ENCODE data around the gene GRAMD1A. TPM values are rescaled to one million over a fixed set of nuclear protein-coding genes. Genes with fewer than 3 reads are reported as not detected.
A peak's percentile ranks its signal among the peaks of the same experiment; 100 is the strongest.

Gene GRAMD1A
- total RNA-seq (100 to 1,000 TPM; 205 to 221 TPM), polyA plus RNA-seq (10 to 100 TPM; 16.3 to 55.4 TPM)

DNA sequence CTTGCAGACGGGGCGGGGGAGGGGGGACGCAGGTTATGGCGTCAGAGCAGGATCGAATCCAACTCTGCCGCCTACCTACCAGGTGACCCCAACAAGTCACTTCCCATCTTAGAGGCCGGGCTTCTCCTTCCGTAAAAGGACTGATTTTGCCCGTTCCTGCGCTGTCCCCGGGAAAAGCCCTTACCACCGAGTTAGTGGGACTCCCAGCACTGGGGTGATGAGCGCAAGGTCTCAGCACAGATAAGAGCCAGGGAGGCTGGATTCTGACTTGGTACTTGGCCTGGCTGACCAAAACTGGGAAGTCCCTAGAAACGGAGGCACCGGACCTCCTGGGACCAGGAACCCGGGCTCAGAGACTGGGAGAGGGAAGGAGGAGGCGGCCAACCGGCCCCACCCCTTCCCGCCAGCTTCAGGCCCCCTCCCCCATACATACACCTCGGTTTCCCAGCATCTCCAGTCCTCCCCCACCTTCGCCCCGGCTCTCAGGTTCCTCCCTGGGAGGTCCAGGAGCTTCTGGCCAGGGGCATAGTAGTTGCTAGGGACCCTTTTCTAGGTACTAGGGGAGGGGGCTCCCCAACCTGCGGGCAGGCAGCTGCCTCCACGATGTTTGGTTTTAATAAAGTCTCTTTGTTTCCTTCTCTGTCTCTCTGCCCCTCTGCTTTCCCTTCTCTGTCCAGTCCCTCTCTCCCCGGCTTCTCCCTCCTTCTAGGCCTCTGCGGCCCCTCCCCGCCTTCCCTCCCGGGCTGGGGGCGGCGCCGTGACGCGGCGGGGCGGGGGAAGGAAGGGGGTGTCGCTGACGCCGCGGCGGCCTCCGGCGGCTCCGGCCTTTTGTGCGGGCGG, at the start of gene GRAMD1A:
Gene GRAMD1A, plus strand, starts transcription at position 826 of the 840 bp plus-strand sequence. CDS start 156 bp downstream, outside the sequence.
- peak; percentile 52 to 69 (median 59) for DNase-seq
- H3K9me3 ChIP-seq (ENCODE audit: control insufficient read depth in 1 of 2, low read length in 2 of 2) = no peaks in the 10 kb centered on the region
- H3K27me3 ChIP-seq (ENCODE audit: insufficient read depth, low read length) = no peaks in the 10 kb centered on the region
- H3K4me1 ChIP-seq (ENCODE audit: insufficient read depth, low read length) = peaks cover 79% of the 10 kb centered on the region
- peak within 1 kb of the TSS; percentile 94 to 99 (median 99) for H3K4me3 Mint-ChIP-seq
- peak within 1 kb of the TSS; percentile 88 for H3K27ac ChIP-seq (ENCODE audit: low read depth, low read length)
- peaks cover 0 to 24% of the 10 kb centered on the region in 2 donors for H3K36me3 Mint-ChIP-seq
- ChIA-PET POLR2A (ENCODE audit: partially characterized antibody) (interaction anchor here (0.8 to 11.0 kb wide), 10 partner anchors 9 to 1215 kb away, joined by 3 to 282 read pairs (median 6); partner anchors contain the start of genes SCN1B, ZNF146, ZNF565 and ZNF792), CTCF (ENCODE audit: partially characterized antibody) (interaction anchor here (0.6 to 6.2 kb wide), 3 partner anchors 13 to 27 kb away, joined by 3 to 71 read pairs (median 47); no protein-coding TSS in a partner anchor)
- peak within 1 kb of the TSS; percentile 88 to 99 (median 98) for H3K27ac Mint-ChIP-seq
- peaks cover 48 to 86% (median 67%) of the 10 kb centered on the region in 4 donors for H3K4me1 Mint-ChIP-seq
- H3K36me3 ChIP-seq (ENCODE audit: insufficient read depth, low read length) = no peaks in the 10 kb centered on the region
- peak within 1 kb of the TSS; percentile 50 to 83 for H3K4me3 ChIP-seq (ENCODE audit: low read length in 2 of 2)
- intact Hi-C loops (cut with micrococcal nuclease) = loop anchor here (5.0 kb wide), 1 partner anchor 43 kb away; the partner anchor contains the start of gene HPN
- H3K27me3 Mint-ChIP-seq = no peaks in the 10 kb centered on the region
- H3K9me3 Mint-ChIP-seq = no peaks in the 10 kb centered on the region

GRCh38 chr19:34953092-34953491, 47.0 kb upstream of the GRAMD1A start:
- Mint-ChIP-seq H3K36me3 (peaks cover 76 to 82% of the 10 kb centered on the region in 2 donors), H3K27me3 (no peaks in the 10 kb centered on the region)
- H3K9me3 ChIP-seq (ENCODE audit: control insufficient read depth in 1 of 2, low read length in 2 of 2) = peaks cover 17 to 41% of the 10 kb centered on the region in 2 donors

GRCh38 chr19:34957830-34958751, 42.0 kb upstream of the GRAMD1A start:
- ChIA-PET CTCF (ENCODE audit: partially characterized antibody) (interaction anchor here (1.3 kb wide), 1 partner anchor 9 kb away, joined by 4 read pairs; no protein-coding TSS in a partner anchor), POLR2A (ENCODE audit: partially characterized antibody) (interaction anchor here (0.8 to 1.4 kb wide), 3 partner anchors 15 to 56 kb away, joined by 3 to 6 read pairs (median 3); partner anchors contain the start of gene ZNF30)
- intact Hi-C loops (cut with micrococcal nuclease) = no loop called here
- Mint-ChIP-seq H3K9me3 (peaks cover 9 to 99% (median 96%) of the 10 kb centered on the region in 8 donors), H3K4me3 (no peak overlapping the region), H3K27me3 (no peaks in the 10 kb centered on the region), H3K27ac (peak overlapping the region in 1 of 7 donors; percentile 70), H3K4me1 (peaks cover 17 to 25% (median 20%) of the 10 kb centered on the region in 4 donors), H3K36me3 (peaks cover 88 to 90% of the 10 kb centered on the region in 2 donors)
- Histone ChIP-seq H3K27me3 (ENCODE audit: insufficient read depth, low read length) (no peaks in the 10 kb centered on the region), H3K36me3 (ENCODE audit: insufficient read depth, low read length) (peaks cover 54% of the 10 kb centered on the region), H3K4me3 (ENCODE audit: low read length in 2 of 2) (no peak overlapping the region), H3K4me1 (ENCODE audit: insufficient read depth, low read length) (peaks cover 18% of the 10 kb centered on the region), H3K9me3 (ENCODE audit: control insufficient read depth in 1 of 2, low read length in 2 of 2) (peaks cover 52 to 80% of the 10 kb centered on the region in 2 donors), H3K27ac (ENCODE audit: low read depth, low read length) (no peak overlapping the region)
- no peak for DNase-seq

More at GRCh38 chr19:34953092-34953491, 47.0 kb upstream of the GRAMD1A start:
- Histone ChIP-seq H3K27me3 (ENCODE audit: insufficient read depth, low read length) (no peaks in the 10 kb centered on the region), H3K36me3 (ENCODE audit: insufficient read depth, low read length) (peaks cover 13% of the 10 kb centered on the region), H3K4me3 (ENCODE audit: low read length in 2 of 2) (no peak overlapping the region), H3K27ac (ENCODE audit: low read depth, low read length) (no peak overlapping the region), H3K4me1 (ENCODE audit: insufficient read depth, low read length) (no peaks in the 10 kb centered on the region)
- H3K9me3 Mint-ChIP-seq = peaks cover 5 to 96% (median 90%) of the 10 kb centered on the region in 8 donors
- DNase-seq = no peak
- peak overlapping the region in 2 of 8 donors; percentile 33 to 41 for H3K4me3 Mint-ChIP-seq
- H3K4me1 Mint-ChIP-seq = no peaks in the 10 kb centered on the region
- ChIA-PET CTCF (ENCODE audit: partially characterized antibody) (interaction anchor here (1.1 kb wide), 1 partner anchor 26 kb away, joined by 3 read pairs; the partner anchor contains the start of gene ZNF30), POLR2A (ENCODE audit: partially characterized antibody) (interaction anchor here (1.0 kb wide), 1 partner anchor 11 kb away, joined by 4 read pairs; the partner anchor contains the start of gene ZNF792)
- intact Hi-C loops (cut with micrococcal nuclease) = no loop called here
- no peak overlapping the region for H3K27ac Mint-ChIP-seq

DNA sequence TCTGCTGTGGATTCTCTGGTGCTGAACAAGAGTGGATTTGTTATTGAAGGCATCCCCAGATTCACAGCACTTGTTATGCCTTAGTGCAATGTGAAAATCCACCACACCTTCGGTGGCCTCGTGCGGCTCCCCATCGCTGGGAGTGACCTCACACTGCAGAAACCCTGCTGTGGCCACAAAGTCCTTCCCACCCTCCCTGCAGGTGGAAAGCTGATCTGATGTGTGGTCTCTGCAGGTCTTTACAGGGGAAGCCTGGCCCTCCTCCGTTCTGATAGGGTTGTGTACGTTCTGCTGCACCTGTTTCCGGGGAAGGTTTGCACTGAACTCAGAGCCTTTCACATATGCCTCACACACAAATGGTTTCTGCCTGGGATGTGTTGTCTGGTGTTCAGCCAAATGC, 41.1 kb upstream of the GRAMD1A start:
- no peak overlapping the region for H3K27ac Mint-ChIP-seq
- H3K4me3 ChIP-seq (ENCODE audit: low read length in 2 of 2) = peak overlapping the region in 1 of 2 donors; percentile 5

DNA sequence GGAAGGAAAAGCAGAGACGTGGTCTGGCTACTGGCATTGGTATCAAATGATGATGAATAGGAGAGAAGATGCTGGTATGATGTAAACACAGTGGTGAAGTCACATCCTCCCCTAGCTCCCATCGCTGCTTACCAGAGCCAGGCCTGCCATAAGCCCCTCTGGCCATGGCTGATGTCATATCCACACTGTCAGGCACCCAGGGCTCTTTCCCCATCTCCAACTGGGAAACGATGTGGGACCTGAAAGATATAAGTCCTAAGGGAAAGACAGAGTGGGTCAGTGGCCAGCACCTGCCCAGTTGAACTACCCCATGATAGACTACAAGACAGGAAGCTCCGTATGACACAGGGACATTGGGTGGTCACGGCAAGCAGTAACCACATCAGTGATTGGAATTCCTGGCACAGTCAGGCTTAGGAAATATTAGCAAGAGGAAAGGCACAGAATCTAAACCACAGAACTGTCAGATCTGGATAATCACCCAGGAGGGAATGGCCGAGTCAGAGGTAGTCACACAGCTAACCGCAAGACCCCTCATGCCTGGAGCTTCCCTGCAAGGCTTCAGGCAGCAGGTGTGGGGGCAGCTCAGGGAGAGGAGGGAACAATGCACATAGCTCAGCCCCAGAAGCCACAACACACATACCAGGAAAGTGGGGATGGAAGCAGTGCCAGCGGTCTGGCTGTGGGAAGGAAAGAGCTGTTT, 39.9 kb upstream of the GRAMD1A start:
- Mint-ChIP-seq H3K9me3 (peaks cover 4 to 82% (median 79%) of the 10 kb centered on the region in 8 donors), H3K27ac (peak overlapping the region in 4 of 7 donors; percentile 29 to 86 (median 50))

More for the DNA sequence above, 41.1 kb upstream of the GRAMD1A start:
- Mint-ChIP-seq H3K9me3 (peaks cover 8 to 92% (median 89%) of the 10 kb centered on the region in 8 donors), H3K27me3 (no peaks in the 10 kb centered on the region), H3K4me3 (peak overlapping the region in 1 of 8 donors; percentile 38), H3K36me3 (peaks cover 81 to 84% of the 10 kb centered on the region in 2 donors), H3K4me1 (peaks cover 18 to 28% (median 22%) of the 10 kb centered on the region in 4 donors)
- no peaks in the 10 kb centered on the region for H3K27me3 ChIP-seq (ENCODE audit: insufficient read depth, low read length)
- intact Hi-C loops (cut with micrococcal nuclease) = no loop called here
- peaks cover 54% of the 10 kb centered on the region for H3K36me3 ChIP-seq (ENCODE audit: insufficient read depth, low read length)
- no peak overlapping the region for H3K27ac ChIP-seq (ENCODE audit: low read depth, low read length)
- no peak for DNase-seq
- H3K4me1 ChIP-seq (ENCODE audit: insufficient read depth, low read length) = peaks cover 18% of the 10 kb centered on the region
- ChIA-PET POLR2A (ENCODE audit: partially characterized antibody) (no interaction called here), CTCF (ENCODE audit: partially characterized antibody) (no interaction called here)
- peaks cover 52 to 73% of the 10 kb centered on the region in 2 donors for H3K9me3 ChIP-seq (ENCODE audit: control insufficient read depth in 1 of 2, low read length in 2 of 2)

More for the DNA sequence above, 39.9 kb upstream of the GRAMD1A start:
- intact Hi-C loops (cut with micrococcal nuclease) = loop anchor here (5.0 kb wide), 1 partner anchor 33 kb away; the partner anchor contains the start of gene ZNF30
- Mint-ChIP-seq H3K27me3 (no peaks in the 10 kb centered on the region), H3K4me3 (peak overlapping the region; percentile 18 to 73 (median 68)), H3K4me1 (peaks cover 18 to 28% (median 24%) of the 10 kb centered on the region in 4 donors), H3K36me3 (peaks cover 77 to 80% of the 10 kb centered on the region in 2 donors)
- Histone ChIP-seq H3K36me3 (ENCODE audit: insufficient read depth, low read length) (peaks cover 54% of the 10 kb centered on the region), H3K4me1 (ENCODE audit: insufficient read depth, low read length) (peaks cover 18% of the 10 kb centered on the region), H3K27ac (ENCODE audit: low read depth, low read length) (no peak overlapping the region), H3K27me3 (ENCODE audit: insufficient read depth, low read length) (no peaks in the 10 kb centered on the region), H3K9me3 (ENCODE audit: control insufficient read depth in 1 of 2, low read length in 2 of 2) (peaks cover 52 to 69% of the 10 kb centered on the region in 2 donors), H3K4me3 (ENCODE audit: low read length in 2 of 2) (peak overlapping the region in 1 of 2 donors; percentile 62)
- ChIA-PET CTCF (ENCODE audit: partially characterized antibody) (interaction anchor here (1.1 kb wide), 1 partner anchor 120 kb away, joined by 3 read pairs; no protein-coding TSS in a partner anchor), POLR2A (ENCODE audit: partially characterized antibody) (interaction anchor here (0.6 to 2.6 kb wide), 4 partner anchors 42 to 283 kb away, joined by 3 to 6 read pairs (median 4); partner anchors contain the start of gene ZNF302)
- DNase-seq = no peak

All from CD4-positive, alpha-beta memory T cell (primary cell).